Measurements from ENCODE around the gene HERC4.
"Not testable (repeated sequence)": the region's sequence is repeated elsewhere in the genome, so short reads cannot be mapped to it uniquely, and the experiment has no call there.

The HERC4 gene

DNA sequence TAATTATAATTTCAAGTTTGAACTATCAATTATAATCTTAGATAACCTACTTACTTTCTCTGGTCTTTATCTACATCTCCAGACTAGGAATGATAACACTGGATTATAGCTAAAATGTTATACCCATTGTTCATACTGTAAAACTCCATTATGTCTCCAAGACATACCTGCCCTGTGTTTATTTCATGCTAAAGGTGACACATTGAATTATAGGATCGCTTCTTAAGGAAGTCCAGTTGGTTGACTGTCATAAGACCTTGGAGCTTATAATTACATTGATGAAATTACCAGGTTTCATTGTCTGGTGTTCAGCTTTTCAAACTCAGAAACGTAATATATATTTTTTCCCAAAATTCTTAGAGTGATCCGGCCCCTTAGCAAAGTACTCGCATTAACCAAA is 15.5 kb upstream of the HERC4 start:
- DNase-seq, result no peak

DNA sequence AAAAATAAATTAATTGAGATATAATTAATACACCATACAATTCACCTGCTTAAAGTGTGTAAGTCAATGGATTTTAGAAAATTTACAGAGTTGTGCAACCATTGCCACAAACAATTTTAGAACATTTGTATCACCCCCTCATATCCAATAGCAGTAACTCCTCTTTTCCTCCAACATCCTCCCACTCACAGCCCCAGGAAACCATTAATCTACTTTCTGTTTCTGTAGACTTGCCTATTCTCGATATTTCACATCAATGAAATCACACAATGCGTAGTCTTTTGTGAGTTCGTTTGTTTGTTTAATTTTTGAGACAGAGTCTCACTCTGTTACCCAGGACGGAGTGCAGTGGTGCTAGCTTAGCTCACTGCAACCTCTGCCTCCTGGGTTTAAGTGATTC is 13.7 kb upstream of the HERC4 start:
- DNase-seq, result no peak

DNA sequence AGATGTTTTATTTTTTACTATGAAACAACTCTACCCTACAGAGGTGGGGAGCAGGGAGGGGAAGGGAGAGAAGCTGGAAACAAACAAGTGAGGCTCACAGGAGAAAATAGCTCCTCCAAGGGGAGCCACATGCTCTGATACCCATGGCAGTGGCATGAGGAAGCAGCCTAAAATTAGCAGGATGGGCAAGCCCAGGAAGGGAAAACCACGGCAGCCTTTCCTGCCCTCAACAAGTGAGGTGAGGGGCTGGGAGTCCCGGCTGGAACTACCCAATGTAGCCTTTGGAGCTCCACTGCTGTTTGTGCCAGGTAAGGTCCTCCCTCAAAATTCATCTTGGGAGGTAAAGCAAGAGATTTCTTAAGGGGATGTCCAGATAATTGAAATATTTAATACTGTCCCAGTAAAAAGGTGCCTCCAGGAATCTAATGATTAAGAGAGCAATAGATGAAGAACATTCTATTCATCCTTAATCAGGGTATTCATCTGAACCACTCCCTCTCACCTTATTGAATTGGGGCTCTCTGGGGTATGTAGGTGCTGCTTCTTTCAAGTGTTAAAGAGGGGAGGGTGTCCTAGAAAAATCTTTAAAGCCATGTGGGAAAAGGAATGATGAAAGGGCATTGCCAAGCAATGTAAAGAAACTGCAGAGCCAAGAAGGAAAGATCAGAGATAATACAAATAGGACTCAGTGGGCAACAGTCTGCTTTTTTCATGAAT is 12.8 kb upstream of the HERC4 start:
- DNase-seq, result no peak

DNA sequence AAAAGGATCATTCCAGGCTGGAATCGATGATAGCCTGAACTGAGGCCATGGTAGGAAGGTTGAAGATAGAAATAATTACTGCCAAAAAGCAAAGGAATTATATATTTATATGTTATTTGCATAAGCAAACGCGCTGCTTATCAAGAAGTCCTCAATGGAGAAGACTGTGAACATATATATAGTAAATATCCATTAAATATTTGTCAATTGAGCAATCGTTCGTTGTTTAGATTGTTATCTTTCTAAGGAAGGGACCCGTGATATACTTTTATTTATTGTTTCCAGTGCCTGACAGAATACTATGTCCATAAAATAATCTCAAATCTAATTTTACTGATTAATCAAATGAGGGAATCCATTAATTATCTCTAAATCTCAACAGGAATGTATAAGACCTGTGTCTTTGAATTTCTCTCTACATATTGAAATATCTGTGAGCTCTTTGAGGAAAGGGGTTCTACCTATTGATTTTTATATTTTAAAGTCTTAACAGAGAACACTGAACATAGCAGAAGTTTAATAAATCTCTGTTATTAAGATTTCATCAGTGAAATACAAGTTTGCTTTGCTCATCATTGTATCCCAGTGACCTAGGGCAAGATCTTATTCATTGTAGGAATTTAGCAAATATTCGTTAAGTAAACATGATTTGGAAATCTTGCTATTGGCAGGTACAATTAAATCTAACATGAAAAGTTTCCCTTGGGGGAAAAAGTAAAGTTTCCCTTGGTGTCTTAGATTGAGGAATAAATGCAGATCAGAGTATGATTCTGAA is 12.0 kb upstream of the HERC4 start:
- no peak for DNase-seq

DNA sequence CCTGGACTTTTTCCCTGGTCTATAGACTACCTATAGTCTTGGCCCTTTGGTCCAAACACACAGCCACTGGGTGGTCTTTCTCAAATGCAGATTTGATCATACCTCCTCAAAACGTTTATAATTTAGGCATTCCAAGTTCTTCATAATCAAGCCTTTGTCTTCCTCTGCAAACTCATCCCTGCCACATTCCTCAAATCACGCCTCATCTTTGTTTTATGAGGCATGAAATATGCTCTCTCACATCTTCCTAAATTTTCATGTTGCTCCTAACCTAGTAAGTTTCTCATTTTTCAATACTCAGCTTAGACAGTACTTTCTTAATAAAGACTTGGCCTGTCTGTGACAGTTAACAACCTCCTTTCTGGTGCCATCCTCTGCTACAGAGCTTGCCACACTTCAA is 10.9 kb upstream of the HERC4 start:
- no peak for DNase-seq

DNA sequence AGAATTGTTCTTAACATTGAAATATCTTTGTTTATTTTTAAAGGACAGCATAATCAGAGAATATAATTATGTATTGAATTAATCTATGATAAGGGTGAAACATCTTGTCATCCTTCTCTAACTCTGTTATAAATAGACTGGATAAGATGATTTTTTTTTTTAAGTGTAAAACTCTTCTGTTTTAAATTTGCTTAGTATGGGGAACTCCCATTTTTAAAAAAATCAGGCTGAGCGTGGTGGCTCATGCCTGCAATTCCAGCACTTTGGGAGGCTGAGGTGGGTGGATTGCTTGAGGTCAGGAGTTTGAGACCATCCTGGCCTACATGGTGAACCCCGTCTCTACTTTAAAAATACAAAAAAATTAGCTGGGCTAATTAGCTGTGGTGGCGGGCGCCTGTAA is 9.4 kb upstream of the HERC4 start:
- DNase-seq, result no peak

DNA sequence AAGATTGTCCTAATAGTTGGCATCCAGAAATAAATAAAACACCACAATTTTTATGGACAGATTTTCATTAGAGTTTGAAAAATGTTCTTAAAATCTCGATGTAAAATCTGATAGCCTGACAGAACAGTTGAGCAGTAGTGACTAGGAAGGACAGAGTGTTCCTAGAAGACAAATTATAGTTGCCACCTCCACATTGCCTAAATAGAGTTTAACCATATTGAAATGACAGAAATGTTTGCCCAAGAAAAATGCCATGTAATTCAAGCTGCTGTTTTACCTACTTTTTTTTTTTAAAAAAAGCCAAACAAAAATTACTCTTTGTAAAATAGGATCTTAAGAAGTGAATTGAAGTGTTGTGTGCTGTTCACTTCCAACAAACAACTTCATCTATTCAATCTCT is 8.9 kb upstream of the HERC4 start:
- no peak for DNase-seq

DNA sequence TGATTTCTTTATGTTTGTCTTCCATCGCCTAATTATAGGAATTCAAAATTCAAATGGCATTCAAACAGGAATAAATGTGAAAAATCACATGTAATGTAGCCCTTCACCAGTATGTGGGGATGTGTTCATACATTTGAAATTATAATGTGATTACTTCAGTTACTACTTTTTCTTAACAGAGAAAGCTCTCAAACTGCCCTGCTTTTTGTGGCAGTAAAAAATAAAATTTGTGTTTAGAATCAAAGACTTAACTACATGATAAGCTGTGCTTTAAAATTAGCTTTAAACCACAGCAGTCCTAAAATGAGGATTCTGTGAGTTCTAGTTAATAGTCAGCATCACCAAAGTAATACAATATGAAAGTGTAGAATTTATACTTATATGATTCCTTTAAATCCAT is 7.8 kb upstream of the HERC4 start:
- DNase-seq, result no peak

DNA sequence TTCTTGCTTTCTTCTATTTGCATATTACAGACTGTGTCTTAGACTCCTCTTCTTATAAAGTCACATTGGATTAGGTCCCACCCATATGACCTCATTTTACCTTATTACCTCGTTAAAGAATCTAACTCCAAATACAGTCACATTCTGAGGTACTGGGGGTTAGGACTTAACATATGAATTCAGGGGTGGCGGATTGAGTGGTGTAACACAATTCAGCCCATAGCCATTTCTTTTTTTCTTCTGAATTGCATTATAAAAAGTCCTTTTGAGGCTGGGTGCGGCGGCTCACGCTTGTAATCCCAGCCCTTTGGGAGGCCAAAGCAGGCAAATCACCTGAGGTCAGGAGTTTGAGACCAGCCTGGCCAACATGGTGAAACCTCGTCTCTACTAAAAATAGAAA is 6.8 kb upstream of the HERC4 start:
- no peak for DNase-seq

DNA sequence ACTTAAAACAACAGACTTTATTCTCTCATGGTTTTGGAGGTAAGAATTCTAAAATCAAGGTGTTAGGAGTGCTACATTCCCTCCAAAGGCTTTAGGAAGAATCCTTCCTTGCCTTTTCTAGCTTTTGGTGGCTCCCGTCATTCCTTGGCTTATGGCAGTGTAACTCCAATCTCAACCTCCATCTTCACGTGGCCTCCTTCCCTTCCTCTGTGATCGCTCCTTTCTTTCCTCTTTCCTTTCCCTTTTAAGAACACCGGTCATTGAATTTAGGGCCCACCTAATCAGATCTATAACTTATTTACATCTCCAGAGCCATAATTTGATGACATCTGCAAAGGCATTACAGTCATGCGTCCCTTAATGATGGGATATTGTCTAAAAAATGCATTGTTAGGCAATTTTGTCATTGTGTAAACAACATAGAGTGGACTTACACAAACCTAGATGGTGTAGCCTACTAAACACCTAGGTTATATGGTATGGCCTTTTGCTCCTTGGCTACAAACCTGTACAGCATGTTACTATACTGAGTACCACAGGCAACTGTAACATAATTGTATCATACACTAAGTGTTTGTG is 5.9 kb upstream of the HERC4 start:
- no peak for DNase-seq

DNA sequence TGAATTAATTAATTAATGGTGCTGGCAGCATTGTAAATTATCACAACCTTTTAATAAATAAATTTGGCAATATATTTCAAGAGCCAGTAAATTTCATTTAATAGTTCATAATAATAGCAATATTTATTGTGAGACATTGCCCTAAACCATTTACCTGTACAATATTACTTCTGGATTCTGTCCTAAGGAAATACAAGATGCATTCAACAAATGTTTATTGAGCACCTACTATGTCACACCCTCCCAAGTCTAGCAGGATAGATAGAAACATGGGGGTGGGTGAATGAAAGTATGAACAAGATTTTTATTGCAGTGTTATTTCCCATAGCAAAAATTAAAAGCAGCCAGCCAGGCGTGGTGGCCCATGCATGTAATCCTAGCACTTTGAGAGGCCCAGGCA is 4.4 kb upstream of the HERC4 start:
- no peak for DNase-seq

DNA sequence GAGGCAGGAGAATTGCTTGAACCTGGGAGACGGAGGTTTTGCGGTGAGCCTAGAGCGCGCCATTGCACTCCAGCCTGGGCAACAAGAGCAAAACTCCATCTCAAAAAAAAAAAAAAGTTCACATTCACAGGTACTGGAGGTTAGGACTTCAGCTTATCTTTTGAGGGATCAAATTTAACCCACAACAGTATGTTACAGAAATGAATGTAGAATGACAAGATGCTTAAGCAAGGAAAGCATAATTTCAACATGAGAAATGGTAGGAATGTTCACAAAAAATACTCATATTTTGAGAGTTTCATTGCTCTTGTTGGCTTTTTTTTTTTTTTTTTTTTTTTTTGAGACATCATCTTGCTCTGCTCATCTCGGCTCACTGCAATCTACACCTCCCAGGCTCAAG is 1.9 kb upstream of the HERC4 start:
- no peak for DNase-seq

DNA sequence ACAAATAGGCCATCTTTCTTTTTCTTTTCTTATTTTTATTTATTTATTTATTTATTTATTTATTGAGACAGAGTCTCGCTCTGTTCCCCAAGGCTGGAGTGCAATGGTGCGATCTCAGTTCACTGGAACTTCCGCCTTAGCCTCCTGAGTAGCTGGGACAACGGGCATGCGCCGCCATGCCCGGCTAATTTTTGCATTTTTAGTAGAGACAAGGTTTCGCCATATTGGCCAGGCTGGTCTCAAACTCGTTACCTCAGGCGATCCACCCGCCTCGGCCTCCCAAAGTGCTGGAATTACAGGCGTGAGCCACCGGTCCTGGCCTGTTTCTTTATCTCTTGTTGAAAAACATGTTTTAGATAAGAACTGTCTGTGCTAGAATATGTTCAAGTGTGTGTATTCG is 998 bp upstream of the HERC4 start:
- not testable (repeated sequence) for DNase-seq

DNA sequence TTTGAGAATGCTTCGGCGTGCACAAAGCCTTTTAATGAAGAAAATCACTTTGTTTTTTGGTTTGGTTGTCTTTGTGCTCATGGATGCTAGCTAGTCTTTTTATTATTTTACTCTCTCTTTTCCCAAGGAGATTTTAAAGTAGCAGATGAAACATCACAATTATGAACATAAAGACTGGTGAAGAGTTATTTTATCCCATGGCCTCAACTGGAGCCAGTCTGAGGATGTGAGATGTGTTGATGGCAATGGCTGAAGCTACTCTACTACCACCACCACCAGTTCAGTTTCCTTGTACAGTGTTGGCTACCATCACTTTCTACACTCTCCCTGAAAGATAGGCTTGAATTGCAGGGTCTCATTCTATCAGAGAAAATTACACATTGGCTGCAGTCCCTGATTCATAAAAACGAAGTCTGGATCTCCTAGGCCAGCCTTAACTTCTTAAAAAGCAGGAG is 494 bp upstream of the HERC4 start:
- no peak for DNase-seq

DNA sequence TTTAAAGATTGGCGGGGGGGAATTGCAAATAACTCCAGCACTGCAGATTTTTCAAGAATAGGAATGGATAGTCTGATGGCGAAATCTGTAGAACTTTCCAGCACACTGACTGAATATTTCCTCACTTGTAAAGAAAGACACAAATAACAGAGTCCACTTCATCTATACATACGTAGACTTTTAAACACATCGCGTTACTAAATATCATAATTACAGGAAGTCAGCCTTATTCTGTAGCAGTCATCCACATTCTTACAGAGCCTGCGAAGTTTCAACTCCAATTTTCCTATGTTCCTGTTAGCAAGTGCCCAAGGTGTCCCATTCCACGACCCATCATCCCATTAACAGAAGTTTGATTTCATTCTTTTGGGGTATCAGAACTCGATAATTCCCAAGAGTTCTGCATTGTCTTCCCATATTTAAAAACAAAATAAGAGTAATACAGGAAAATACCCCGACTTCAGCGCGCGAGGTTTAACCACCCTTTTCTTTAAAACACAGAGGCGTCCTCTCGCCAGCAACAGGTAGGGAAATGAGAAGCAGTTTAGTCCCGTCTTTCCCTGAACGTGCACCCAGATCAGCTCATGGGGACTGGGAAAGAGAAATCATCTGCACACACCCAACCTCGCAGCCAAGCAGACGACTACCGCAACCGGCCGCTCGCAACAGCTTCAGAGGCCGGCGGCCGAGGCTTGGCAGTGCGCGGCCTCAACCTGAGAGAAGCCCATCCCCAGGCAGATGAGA is 880 bp downstream of the HERC4 start:
- DNase-seq, result no peak

DNA sequence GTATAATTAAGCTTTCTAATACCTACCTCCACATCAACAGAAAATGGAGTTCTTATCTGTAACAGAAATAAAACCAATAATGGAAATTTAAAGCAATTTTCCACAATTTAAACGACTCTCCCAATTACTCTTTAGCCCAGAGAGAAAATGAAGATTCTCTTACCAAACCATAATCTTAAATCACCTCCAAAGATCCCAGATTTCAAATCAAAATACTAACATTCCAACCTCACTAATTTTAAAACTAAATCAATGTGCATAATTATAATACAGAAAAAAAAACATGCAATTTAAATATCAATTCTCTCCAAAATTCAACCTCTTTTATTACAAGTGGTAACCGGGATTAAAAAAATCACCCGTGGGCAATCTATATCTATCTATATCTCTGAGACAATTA is 1.5 kb downstream of the HERC4 start:
- DNase-seq, result no peak

DNA sequence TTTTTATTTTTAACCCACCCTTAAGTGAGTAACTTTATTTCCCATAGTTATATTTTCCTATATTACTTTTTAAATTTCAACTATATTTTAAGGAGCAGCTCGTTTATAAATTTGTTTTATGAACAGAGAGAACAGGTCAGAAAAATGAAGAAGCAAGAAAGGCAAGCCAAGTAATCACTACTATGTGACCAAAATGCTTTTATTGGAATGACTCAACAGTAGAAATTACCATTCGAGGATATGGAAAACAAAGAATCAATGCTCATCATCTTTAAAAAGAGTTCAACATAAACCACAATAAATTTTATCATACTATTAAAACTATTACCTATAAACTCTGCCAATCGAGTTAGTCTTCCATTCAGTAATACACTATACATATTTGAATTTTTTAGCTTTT is 7.6 kb downstream of the HERC4 start:
- DNase-seq, result no peak

DNA sequence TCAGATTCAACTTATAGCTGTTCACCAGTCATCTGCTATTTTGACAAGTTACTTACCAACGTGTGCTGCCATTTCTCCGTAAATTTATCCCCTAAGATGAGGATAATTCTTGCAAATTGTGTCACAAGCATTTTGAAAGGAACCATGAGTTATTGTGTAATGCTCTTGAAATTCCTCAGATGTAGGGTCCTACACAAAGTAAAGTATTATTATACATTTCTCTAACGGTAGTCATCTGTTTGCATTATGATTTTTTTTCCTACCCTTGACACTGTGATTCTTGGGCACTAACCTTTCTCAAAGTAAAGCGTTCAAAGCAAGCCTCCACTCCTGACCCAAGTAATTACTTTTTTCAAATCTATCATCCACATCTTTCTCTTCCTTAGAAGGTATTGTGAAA is 8.1 kb downstream of the HERC4 start:
- no peak for DNase-seq

DNA sequence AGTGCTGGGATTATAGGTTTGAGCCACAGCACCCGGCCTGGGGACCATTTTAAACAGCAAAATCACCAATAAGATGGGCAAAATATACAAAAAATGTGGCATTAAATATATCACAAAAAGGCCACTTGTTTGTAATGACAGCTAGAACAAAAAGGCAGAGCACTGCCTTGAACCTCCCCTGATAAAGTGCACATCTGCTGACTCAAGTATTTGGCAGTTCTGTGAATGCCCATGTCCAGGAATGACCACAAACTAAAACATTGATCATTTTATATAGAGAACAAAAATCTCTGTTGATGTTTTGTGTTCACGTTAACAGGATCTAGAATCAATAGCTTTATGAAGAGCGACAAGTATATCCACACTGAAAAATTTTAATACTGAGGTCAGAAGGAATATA is 21.5 kb downstream of the HERC4 start:
- no peak for DNase-seq

DNA sequence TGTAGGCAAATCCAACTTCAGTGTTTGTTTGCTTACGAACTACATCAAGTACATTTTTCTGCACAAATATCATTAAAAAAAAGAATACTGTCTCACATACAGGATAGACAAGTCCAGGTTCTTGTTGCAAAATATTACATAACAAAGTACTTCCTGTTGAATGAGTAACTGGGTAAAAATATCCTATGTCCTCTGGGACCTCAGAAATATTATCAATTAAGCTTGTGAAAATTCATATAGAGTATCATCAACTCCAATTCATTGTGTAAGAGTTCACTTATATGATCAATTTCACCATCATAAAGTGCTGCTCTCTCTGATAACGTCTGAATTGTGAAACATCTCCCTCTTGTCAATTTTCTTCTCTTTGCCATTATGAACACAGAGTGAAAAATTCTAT is 22.6 kb downstream of the HERC4 start:
- DNase-seq, result no peak

DNA sequence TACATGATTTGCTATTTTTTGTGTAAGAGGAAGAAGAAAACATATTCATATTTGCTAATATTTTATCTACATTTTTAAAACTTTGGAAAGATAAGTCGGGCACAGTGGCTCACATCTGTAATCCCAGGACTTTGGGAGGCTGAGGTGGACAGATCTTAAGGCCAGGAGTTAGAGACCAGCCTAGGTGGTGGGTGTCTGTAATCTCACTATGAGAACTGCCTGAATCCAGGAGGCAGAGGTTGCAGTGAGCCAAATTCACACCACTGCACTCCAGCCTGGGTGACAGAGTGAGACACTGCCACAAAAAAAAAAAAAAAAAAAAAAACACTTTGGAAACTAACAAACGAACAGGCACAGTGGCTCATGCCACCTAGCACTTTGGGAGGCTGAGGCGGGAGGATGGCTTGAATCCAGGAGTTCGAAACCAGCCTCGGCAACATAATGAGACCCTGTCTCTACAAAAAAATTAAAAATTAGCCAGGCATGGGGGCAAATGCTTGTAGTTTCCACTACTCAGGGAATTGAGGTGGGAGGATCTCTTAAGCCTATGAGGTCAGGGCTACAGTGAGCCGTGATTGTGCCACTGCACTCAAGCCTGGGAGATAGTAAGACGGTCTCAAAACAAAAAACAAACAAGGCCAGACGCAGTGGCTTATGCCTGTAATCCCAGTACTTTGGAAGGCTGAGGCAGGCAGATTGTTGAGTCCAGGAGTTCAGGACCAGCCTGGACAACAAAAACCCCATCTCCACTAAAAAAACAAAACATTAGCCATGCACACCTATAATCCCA is 25.6 kb downstream of the HERC4 start:
- DNase-seq, result no peak

DNA sequence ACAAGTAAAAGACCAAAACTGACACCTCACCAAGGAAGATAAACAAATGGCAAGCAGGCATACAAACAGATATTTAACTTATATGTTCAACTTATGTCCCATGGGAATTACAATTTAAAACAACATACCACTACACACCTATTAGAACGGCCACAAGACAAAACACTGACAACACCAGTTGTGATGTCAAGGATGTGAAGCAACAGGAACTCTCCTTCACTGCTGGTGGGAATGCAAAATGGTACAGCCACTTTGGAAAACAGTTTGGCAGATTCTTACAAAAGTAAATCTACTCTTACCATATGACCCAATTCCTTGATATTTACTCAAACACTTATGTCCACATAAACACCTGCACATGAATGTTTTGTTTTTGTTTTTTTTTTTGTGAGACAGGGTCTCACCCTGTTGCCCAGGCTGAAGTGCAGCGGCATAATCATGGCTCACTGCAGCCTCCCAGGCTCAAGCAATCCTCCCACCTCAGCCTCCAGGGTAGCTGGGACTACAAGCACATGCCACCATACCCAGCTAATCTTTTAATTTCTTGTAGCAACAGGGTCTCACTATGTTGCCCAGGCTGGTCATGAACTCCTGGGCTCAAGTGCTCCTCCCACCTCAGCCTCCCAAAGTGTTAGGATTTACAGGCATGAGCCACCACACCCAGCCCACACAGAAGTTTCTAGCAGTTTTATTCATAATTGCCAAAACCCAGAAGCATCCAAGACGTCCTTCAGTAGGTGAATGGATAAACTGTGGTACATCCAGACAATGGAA is 27.3 kb downstream of the HERC4 start:
- DNase-seq, result no peak
